GM21515 (cell line): ENCODE measurements around the gene CAMK1D.

Experiments used
- ATAC-seq: cut with Tn5 transposase; IDR thresholded peaks from one replicate; pipeline ENCODE4 v1.9.1; 2021; ENCODE audit not compliant: unreplicated experiment

Gene CAMK1D

DNA sequence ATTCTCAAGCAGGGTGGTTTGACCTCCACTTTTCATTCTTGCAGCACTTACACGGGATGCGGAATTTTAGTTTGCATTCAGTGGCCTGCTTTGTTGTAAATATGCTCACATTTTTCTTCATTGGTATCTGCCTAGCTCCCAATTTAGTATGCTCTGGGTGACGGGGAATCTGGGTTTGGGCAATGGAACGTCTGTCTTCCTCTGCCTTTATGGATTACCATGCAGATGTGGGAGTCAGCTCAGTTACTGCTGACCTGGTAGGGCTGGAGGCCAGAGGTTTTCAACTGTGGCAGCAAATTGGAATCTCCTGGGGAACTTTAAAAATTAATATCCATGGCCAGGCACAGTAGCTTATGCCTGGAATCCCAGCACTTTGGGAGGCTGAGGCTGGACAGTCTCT is 161.6 kb downstream of the CAMK1D start:
- ATAC-seq, result no peak

DNA sequence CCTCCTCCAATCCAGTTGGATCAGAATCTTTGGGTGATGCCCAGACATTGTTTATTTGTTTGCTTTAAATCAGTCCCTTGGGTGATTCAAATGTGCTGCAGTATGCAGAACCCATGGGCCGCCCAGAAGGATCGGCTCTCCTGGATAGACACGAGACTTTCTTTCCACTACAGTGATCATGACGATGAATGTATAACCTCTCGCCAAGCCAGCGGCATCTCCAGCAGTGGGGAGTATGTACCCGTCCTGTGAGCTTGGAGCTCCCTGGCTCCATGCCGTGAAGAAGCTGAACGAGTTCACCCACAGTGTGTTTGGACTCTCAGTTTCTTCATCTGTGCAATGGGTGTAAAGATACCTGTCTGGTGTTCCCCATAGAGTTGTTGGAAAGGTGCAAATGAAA is 162.3 kb downstream of the CAMK1D start:
- no peak for ATAC-seq

DNA sequence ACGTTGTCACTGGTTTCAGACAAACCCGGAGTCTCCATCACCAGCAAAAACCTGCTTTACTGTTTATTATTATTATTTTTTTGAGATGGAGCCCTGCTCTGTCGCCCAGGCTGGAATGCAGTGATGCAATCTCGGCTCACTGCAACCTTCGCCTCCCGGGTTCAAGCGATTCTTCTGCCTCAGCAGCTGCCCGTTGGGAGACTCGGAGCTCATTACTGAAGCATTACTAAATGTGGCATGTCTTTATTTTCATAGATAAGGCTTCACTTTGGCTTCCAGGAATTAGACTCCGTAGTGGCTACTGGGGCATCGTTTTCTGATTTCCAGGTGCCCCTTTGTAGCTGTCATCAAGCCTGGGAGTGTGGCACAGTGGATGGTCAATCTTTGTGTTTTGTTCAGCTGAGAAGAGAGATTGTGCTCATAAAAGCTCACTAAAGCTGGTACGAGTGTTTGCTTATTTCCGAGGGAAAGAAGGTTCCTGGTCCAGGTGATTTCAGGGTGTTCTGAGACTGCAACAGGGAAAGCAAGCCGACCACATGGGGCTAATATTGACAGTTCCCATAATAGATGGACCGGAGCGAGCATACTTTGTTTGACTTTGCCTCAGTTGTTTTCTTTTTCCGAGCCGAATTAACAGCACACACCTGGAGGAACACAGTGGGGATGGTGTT is 163.1 kb downstream of the CAMK1D start:
- ATAC-seq, result no peak

DNA sequence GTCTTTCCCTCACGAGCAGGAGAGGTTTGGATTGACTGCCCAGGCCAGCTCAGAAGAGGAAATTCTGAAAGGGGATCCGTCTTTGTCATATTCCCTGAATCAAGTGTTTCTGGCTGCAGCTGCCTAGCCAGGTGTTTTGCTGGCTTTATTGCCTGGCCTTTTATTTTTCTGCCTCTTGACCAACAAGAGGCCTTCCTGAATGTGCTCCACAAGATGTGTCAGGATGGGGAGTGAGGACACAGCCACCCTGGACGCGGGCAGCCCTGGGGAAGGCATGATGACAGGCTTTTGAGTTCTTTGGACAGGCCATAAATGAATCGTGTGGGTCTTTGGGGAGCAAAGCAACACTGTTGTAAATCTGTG is 163.6 kb downstream of the CAMK1D start:
- no peak for ATAC-seq

DNA sequence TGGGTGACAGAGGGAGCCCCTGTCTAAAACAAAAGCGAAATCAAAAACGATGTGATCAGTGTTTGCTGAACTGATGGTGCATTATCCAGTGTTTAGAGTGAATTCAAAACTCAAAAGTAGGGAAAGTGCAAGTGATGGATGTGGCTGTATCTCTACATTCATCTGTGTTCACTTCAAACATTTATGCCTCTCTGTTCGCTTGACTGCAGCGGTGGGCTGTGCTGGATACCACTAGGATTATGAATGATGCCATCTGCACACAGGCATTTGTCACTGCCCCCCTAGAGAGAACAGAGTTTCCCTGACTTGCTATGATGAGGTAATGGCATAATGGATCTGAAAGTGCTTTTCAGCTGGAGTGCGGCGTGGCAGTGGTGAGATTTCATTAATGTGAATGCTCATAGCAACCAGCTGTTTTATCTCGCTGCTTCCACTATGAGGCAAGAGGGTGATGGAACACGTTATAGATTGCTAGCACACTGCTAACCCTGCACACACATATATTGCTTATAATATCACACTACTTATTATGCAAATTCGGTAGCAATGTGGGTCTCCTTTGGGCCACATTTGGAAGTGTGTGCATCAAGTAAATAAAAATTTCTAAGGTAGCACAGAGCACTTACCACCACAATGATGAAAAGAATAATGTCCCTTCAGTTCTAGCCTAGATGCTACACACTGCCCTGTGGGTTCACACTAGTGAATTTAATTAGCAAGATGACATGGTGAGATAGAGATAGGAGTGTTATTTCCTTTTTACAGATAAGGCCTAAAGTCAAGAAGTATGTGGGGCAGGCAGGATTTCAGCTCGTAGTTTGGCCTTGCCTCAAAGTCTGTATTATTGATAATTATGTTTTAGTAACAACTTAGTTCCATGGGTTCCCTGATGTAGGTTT is 164.7 kb downstream of the CAMK1D start:
- ATAC-seq, result no peak

DNA sequence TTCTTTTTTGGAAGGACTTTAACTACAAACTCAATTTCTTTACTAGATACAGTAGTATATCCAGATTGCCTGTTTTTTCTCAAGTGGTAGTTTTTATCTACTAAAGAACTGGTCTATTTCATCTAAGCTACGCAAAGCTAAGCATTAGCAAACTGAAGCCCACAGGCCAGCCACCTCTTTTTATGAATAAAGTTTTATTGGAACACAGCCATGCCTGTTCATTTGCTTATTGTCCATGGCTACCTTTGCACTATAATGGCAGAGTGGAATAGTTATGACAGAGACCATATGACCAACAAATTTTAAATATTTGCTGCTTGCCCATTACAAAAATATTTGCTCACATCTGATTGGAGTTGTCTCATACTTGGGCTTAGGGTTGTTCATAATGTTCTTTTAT is 168.7 kb downstream of the CAMK1D start:
- ATAC-seq, result no peak

DNA sequence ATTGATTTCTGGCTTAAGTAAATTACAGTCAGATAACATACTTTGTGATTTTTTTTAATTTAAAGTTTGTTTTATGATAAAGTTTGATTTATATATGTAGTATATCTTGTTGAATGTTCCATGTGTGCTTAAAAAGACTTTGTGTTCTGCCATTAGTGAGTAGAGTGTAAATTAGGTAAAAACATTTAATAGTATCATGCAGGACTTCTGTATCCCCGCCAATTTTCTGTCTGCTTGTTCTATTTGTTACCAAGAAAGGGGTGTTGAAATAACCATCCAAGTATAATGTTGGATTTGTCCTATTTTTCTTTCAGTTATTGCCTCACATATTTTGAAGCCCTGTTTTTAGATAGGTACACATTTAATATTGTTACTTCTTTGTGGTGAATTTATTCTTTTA is 172.1 kb downstream of the CAMK1D start:
- no peak for ATAC-seq

DNA sequence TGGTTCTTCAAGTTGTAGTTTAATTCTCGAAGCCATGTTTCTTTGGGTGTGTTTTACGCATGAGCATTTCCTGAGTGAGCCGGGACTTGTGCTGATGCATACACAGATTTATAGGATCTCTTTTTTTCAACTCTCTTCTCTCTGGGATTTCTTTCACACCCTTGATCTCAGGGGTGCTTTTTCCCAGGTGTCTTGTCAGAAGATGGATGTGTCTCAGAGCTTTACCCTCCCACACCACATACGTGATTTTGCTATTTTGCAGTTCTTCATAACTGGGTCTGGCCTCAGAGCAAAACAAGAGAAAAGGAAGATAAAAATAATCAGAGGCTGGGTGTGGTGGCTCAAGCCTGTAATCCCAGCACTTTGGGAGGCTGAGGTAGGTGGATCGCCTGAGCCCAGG is 177.0 kb downstream of the CAMK1D start:
- ATAC-seq, result no peak

DNA sequence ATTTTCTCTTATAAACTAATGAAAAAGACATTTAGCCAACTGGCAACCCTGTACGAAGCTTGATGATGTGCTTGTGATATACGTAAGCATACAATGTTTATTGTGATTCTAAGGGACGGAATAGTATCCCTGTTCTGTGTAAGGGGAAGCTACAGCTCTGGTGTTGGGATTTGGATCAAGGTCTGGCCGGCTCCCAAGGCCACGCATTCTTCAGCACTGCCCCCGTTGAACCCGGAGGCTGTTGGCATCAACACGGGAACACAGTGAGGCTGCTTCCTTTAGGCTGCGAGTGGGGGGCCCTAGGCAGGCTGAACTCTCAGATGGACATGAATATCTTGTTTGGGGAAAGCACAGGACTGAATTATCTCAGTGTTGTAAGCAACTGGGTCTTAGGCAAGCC is 180.6 kb downstream of the CAMK1D start:
- ATAC-seq, result no peak

DNA sequence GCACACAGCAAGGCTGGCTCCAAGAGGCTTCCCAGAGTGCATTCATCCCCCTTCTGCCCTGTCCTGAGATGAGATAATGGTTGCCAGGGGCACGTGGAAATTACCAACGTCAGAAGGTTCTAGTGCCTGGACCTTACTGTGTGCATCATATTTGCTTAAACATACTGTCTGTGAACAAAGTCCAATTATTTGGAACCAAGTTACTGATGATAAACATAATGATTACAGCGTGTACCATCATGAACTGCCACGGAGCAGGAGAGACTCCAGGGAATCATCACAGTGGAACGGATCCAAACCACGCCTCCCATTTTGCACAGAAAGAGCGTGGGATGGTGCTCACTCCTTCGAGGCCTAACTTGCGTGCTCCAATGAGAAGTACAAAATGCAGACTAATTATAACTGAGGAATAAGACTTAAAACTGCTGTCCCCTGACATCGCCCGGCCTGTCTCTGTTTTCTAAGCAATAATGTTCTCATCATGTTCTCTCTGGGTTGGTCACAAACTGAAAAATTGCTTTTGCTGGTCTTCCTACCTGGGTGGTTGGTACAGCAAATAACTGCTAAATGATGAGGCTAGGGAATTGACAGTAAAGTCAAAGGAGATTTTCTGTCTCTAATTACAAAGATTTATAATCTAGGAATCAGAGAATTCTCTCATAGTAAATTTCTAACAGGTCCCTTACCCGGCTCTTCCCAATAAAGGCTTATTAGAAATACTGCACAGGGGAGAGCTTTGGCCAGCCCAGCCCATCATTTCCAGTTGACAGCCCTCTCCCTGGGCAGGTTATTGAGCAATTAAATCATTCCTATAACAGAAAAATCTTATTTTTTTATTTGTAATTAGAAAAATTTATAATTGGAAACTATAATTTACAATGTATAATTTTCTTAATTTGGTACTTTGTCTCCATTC is 182.2 kb downstream of the CAMK1D start:
- ATAC-seq, result no peak

DNA sequence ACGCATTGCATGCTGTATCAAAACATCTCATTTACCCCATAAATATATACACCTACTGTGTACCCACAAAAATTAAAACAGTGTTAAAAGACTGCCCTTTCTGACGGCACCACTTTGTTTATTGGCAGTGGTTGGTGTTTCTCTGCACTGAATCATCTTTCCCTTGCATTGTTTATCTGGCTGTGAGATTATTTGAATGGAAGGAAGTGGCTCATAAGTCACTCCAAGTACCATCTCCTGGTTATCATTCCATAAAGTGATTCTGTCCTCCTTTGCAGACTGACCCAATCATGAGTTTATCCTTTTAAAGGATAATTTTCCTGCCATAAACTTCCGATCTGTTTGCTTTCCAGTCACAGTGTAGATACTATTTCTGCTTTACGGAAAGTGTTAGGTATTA is 183.8 kb downstream of the CAMK1D start:
- ATAC-seq, result no peak

DNA sequence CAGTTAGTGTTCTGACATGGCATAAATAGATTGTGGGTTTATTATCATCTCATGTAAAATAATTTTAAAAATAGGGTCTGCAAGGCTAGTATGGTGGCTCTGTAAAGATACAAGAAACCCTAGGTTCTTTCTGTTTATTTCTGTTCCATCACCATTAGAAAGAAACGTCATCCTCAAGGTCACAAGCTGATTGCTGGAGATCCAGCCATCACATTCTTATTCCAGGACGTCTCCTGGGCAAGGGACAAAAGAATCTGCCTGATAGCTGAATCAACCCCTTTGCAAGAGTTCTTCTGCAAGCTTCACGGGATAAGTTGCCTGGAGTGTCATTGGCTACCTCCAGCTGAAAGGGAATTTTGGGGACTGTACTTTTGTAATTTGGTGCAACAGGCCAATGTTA is 184.4 kb downstream of the CAMK1D start:
- ATAC-seq, result no peak

DNA sequence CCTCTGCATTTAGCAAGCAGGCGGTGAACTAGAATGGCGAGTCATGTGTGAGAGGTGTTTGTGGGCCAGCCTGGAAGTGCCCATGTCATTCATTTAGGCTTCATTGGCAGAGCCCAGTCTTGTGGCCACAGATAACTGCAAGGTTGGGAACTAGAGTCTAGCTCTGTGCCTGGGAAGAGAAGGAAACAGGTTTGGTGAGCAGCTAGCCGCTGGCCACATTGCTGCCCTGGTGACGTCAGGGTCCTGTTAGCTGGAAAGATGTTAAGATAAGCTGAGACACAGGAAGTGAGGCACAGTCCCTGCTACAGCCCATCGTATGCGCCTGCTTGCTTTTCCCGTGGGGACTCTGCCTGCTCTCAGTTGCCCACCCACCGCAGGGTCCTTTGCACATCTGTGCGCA is 185.5 kb downstream of the CAMK1D start:
- ATAC-seq, result no peak

DNA sequence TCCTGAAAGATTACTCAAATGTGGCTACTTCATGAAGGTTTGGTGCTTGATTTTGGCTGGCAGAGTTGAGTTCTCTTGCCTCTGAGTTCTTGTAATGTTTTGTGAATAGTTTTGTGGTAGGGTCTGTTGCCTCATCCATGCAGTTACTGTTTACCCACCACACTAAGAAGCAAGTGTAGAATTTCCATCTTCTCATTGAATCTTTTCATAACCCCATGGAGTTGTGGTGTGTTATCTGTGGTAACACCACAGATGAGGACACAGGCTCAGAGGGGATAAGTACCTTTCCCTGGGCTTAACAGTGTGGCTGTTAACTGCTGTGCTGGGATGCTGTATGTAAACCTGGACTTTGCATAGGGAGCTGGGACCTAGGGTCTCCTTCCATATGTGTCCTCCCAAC is 186.3 kb downstream of the CAMK1D start:
- no peak for ATAC-seq

DNA sequence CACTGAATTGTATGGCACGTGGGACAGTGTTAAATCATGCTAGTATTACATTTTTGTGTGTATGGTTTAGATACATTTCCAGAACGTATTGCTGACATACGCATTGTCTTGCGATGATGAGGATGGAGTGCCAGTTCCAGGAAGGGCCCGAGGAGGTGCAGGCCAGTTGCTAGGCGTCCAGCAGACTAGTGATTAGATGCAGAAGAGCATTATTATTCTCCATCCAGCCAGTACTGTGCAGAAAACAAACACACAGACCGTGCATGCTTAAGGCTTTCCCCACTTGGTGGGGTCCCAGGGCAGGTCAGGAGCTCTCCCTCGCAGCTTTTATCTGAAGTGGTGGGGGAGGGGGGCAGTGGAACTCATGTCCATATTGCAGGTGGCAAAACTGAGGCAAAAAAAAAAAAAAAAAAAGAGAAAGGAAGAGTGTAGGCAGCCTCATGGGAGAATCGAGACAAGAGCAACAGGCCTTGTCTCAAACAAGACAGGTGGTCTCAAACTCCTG is 189.2 kb downstream of the CAMK1D start:
- ATAC-seq, result no peak

DNA sequence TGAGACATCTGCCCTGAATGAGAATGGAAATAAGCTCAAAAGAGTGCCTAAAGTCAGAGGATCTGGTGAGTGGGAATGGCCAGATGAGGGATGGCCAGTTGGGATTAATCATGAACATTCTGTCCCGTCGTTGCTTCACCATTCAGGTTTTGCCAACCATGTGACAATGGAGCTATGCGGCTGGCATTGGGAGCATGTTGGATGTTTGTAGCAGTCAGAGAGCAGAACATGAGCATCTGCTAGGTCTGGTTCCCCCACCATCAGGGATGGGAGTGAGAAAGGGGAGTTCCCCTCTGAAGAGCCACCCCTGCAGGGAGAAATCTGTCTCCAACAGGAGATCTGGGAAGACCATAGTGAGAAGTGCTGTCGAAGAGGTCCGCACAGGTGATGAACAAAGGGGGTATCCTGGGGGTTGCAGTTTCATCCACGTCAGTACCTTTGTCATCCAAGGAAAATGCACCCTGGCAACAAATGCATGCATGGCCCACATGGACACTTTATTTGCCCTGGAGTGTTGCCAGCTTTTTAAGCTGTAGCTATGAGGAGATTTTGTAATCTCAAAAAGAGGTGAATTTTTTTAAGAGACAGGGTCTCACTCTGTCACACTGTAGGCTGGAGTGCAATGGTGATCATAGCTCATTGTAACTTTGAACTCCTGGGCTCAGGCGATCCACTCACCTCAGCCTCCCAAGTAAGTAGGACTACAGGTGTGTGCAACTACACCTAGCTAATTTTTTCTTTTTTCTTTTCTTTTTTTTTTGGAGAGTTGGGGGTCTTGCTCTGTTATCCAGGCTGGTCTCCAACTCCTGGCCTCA is 190.2 kb downstream of the CAMK1D start:
- ATAC-seq, result no peak

DNA sequence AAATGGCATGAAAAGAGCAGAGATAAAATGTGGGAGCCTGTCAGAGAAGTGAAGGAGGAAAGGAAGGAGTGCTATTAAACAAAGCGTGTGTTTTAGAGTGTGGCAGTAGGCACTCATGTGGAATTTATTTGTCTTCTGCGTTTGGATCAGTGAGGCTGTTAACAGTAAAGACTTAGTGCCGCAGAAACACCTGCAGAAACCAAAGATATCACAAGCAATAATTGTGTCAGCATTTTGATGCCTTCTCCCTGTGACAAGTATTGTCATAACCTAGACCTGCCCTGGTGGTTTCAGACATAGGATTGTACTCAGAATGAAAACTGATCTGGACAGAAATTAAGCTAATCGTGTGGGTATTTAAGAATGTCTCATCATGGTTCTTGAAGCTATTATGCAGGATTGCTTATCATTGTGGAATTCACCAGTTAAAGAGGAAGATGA is 191.0 kb downstream of the CAMK1D start:
- ATAC-seq, result no peak

DNA sequence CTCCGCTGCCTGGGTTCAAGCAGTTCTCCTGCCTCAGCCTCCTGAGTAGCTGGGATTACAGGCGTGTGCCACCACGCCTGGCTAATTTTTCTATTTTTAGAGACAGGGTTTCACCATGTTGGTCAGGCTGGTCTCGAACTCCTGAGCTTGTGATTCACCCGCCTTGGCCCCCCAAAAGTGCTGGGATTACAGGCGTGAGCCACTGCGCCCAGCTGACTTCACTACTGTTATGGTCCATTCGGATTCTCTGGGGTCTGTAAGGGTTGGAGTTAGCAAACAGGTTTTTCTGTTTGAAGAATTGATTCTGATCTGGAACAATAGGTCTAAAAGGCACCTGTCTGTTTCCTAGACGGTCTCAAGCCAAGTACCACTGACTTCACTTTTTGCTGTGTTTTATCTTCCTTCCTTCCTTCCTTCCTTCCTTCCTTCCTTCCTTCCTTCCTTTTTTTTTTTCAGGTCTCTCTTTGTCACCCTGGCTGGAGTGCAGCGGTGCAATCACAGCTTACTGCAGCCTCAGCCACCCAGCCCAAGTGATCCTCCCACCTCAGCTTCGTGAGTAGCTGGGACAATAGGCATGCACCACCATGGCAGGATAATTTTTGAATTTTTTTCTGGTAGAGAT is 192.2 kb downstream of the CAMK1D start:
- ATAC-seq, result no peak

DNA sequence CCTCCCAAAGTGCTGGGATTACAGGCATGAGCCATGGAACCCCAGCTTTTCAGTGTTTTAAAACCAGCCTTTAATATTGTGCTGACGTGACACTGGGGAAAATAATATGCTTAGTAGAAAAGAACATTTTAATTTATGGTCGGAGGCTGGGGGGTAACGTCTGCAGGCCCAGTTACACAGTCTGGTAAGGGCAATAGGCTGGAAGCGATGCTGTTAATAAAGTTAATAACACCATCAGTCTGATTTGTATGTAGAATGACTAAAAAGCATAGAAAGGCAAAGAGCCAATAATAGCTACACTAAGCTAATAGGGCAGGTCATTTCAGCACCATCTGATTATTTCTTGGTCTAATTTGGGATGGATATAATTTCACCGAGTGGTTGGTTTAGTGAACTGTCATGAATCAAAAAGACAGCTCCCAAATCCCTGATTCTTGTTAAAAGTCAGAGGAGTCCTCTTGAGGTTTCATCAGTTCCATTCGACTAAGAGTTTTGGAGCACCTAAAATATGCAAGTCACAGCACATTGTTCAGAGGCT is 192.9 kb downstream of the CAMK1D start:
- ATAC-seq, result no peak

DNA sequence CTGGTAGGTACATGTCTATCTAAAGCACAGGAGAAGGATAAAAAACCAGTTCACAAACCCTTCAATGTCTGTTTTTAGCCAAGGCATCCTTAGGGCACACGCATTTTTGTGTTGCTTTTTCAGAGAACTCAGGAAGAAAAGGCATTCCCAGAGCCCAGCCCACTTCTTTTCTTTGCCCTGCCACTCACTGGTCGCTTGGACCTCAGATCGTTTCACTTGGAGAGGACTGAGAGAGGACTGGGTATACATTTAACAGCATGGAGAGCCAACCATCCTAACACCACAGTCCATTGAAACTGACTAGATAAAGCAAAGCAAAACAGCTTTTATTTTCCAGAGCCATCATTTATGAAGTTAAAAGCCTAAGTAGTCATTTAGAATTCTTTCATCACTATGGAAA is 194.2 kb downstream of the CAMK1D start:
- ATAC-seq, result no peak
